ENCODE results near the gene RAB1B. TPM values are rescaled to one million over a fixed set of nuclear protein-coding genes. Genes with fewer than 3 reads are reported as not detected.

Gene RAB1B
- total RNA-seq, 1 experiment from 2014 or later = 98.6 TPM

DNA sequence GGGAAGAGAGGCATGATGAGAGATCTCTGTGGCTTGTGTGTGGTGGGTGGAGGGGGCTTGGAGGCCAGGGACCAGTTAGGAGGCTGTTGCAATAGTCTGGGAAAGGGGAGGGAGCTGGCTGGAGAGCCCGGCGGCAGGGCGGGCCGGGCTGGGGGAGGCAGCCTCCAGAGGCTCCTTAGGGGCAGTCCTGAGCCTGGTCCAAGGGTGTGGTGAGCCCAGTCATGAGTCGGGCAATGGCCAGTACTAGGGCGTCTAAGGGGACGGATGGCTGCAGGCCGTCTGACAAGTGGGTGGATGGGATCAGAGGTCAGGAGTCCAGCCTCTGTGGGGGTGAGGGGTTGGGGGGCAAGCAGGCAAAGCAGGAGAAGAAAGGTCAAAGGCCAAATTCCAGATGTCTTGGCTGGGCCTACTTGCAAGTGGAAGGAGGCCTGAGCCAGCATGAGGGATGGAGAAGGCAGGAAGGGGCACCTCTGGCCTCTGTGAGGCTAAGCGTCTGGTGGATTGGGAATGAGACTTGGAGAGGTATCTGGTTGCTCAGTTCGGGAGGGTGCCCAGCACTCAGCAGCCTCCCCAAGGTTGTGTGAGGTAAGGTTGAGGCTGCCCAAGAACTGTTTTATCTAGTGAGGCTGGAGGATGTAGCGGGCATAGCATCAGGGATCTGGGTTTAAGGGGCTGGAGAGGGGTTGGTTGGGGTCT lies 54.4 kb downstream of the RAB1B start:
- DNase-seq (ENCODE audit: low spot score) = no peak

DNA sequence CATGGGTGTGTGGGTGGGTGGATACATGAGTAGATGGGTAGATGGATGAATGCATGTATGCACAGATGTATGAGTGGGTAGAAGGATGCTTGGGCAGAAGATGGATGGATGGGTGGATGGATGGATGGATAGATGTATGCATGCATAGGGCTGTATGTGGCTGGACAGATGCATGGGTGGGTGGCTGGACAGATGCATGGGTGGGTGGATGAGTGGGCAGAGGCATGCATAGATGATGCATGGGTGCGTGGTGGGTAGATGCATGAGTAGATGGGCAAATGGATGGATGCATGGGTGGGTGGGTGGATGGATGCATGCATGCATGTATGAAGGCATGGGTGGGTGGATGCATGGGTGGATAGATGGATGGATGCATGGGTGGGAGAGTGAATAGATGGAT lies 55.2 kb downstream of the RAB1B start:
- no peak for DNase-seq (ENCODE audit: low spot score)

DNA sequence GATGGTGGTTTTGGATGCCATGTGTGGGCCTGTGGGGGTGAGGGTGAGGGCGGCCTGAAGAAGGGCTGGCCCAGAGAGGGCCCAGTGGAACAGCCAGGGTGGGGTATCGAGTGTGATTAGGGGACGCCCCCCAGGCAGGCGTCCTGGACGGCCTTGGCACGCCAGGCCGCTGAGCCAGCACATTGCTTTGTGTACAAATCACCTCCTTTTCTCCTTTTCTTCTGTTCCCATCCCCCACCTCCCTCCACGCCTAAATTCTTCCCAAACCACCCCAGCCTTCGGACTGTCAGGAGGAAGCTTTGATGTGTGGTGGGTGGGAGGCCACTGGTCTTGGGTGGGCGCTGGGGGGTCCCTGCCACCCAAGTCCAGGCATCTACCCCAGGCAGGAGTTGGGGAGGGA lies 56.2 kb downstream of the RAB1B start:
- DNase-seq (ENCODE audit: low spot score) = no peak

DNA sequence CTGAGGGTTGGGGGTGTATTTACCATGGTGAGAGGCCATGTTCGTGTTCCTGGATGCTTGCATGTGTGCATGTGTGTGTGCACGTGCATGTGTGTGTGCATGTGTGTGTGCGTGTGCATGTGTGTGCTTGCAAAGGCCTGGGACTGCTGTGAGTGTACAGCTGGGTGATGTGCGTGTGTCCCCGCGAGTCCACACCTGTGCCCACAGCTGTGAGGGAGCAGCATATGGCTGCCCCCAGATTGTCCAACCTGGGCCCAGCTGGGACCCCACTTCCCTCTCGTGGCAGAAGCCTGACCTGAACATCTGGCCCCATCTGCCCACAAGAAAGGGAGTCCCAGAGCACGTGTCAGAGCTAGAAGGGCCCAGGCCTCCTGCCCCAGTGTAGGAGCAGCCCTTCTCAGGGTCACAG lies 56.8 kb downstream of the RAB1B start:
- DNase-seq (ENCODE audit: low spot score) = no peak

DNA sequence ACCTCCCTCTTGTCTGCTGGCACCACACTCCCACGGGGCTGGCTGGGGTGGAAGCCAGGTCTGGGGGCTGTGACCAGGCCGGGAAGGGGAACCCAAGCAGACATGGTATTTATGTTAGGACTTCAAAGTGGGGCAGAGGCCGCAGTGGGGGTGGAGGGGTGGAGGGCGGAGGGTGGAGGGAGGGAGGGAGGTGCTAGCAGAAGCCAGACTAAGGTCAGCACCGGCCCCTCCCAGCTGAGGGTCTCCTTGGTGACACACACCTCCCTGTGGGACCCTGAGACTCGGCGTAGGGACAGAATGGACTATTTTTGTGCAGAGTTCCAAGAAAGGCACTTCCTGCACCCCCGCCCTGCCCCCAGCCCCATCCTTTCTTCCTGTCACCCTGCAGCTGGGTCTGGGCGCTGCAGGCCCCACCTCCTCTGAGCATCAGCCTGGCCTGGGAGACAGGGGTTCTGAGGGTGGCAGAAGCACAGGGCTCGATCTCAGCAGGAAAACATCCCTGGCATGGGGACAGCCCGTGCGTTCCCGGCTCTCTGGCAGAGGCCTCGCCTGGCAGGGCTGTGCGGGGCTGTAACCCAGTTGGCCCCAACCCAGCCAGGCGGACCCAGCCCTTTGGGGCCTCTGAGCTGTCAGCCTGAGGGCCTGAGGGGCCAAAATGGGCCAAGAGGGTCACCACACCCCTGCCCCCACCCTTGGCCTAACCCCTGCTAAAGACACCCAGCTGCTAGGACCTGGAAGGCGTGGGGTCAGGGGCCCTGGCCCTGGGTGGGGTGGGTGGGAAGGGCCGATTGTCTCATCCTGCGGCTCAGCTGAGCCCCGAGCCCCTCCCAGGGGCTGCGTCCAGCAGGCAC lies 58.0 kb downstream of the RAB1B start:
- DNase-seq (ENCODE audit: low spot score) = no peak

Other genes starting within 250 kb of the RAB1B start
- gene CATSPER1, start 242.2 kb upstream of the RAB1B start, total RNA-seq (2014; rRNA removed; shearing (Covaris generic)) = 2.6 and 4.6 TPM in 2 replicates
- not detected in 2 replicates for gene GAL3ST3, start 219.5 kb upstream of the RAB1B start, total RNA-seq (2014; rRNA removed; shearing (Covaris generic))
- gene SF3B2, start 216.3 kb upstream of the RAB1B start, total RNA-seq (2014; rRNA removed; shearing (Covaris generic)) = 135 and 140 TPM in 2 replicates
- gene PACS1, start 198.4 kb upstream of the RAB1B start, total RNA-seq (2014; rRNA removed; shearing (Covaris generic)) = 7.6 and 8.9 TPM in 2 replicates
- gene KLC2, start 10.9 kb upstream of the RAB1B start, total RNA-seq (2014; rRNA removed; shearing (Covaris generic)) = 9.0 and 15.1 TPM in 2 replicates
- 8.4 and 10.8 TPM in 2 replicates for gene CNIH2, start 9.5 kb downstream of the RAB1B start, total RNA-seq (2014; rRNA removed; shearing (Covaris generic))
- 114 and 120 TPM in 2 replicates for gene YIF1A, start 20.5 kb downstream of the RAB1B start, total RNA-seq (2014; rRNA removed; shearing (Covaris generic))
- gene TMEM151A, start 23.3 kb downstream of the RAB1B start, total RNA-seq (2014; rRNA removed; shearing (Covaris generic)) = 0.08 and 0.10 TPM in 2 replicates
- not detected in 2 replicates for gene CD248, start 48.4 kb downstream of the RAB1B start, total RNA-seq (2014; rRNA removed; shearing (Covaris generic))
- 4.3 and 7.4 TPM in 2 replicates for gene RIN1, start 67.8 kb downstream of the RAB1B start, total RNA-seq (2014; rRNA removed; shearing (Covaris generic))
- 88.2 and 107 TPM in 2 replicates for gene BRMS1, start 76.5 kb downstream of the RAB1B start, total RNA-seq (2014; rRNA removed; shearing (Covaris generic))
- gene B4GAT1, start 79.0 kb downstream of the RAB1B start, total RNA-seq (2014; rRNA removed; shearing (Covaris generic)) = 24.5 and 25.2 TPM in 2 replicates
- gene SLC29A2, start 103.1 kb downstream of the RAB1B start, total RNA-seq (2014; rRNA removed; shearing (Covaris generic)) = 0.39 and 0.62 TPM in 2 replicates
- gene NPAS4, start 152.4 kb downstream of the RAB1B start, total RNA-seq (2014; rRNA removed; shearing (Covaris generic)) = not detected in 2 replicates
- 71.8 and 77.7 TPM in 2 replicates for gene MRPL11, start 170.2 kb downstream of the RAB1B start, total RNA-seq (2014; rRNA removed; shearing (Covaris generic))
- gene PELI3, start 198.3 kb downstream of the RAB1B start, total RNA-seq (2014; rRNA removed; shearing (Covaris generic)) = 5.6 and 7.5 TPM in 2 replicates
- gene DPP3, start 211.8 kb downstream of the RAB1B start, total RNA-seq (2014; rRNA removed; shearing (Covaris generic)) = 61.4 and 66.7 TPM in 2 replicates
- gene BBS1, start 242.0 kb downstream of the RAB1B start, total RNA-seq (2014; rRNA removed; shearing (Covaris generic)) = 12.3 and 14.9 TPM in 2 replicates

Measured in H4 (cell line).